Right atrium auricular region (tissue), 2 donors: ENCODE data around the gene SCTR. TPM values are rescaled to one million over a fixed set of nuclear protein-coding genes. Genes with fewer than 3 reads are reported as not detected.

Source experiments
- DNase-seq: peaks from one replicate; pipeline ENCODE4 v3.0.0-alpha.2; 2019; ENCODE audit warnings: low spot score
- H3K27ac ChIP-seq, 2 donors: fragments of 200-600 bp; sonication (generic); 1 replicate in 1 of 2; 2 replicates in 1 of 2; pipeline ENCODE4 v1.5.1; 2016 to 2019
- H3K27me3 ChIP-seq, 2 donors: fragments of 200-600 bp; sonication (generic); one replicate each; pipeline versions ENCODE4 v1.5.1 to v1.6.0; 2017 to 2019
- H3K36me3 ChIP-seq: fragments of 200-600 bp; sonication (generic); one replicate; pipeline ENCODE4 v1.5.1; 2016
- H3K4me1 ChIP-seq, 2 donors: fragments of 200-600 bp; sonication (generic); one replicate each; pipeline versions ENCODE4 v1.5.1 to v1.6.0; 2017 to 2019
- H3K4me3 ChIP-seq, 2 donors: fragments of 200-600 bp; sonication (generic); 1 replicate in 1 of 2; 2 replicates in 1 of 2; pipeline ENCODE4 v1.5.1; 2017 to 2019; ENCODE audit warnings: mild to moderate bottlenecking in 1 of 2, moderate library complexity in 1 of 2
- H3K9me3 ChIP-seq, 2 donors: fragments of 200-600 bp; sonication (generic); one replicate each; pipeline ENCODE4 v1.5.1; 2019
- total RNA-seq, 2 donors: library from RNA; depleted of rRNA; stranded (reverse); fragments of >200 nt; gene quantifications; one replicate each; pipeline ENCODE4 v1.1.0, GENCODE V29; 2016
- TF ChIP-seq, protein P1 (sequence below), 2 donors: fragments of 200-600 bp; sonication (generic); IDR thresholded peaks; one replicate each; pipeline ENCODE4 v1.5.1; 2019; ENCODE audit warnings: antibody characterized with exemption in 2 of 2

Gene SCTR
- total RNA-seq, 2 donors from 2014 or later: not detected

DNA sequence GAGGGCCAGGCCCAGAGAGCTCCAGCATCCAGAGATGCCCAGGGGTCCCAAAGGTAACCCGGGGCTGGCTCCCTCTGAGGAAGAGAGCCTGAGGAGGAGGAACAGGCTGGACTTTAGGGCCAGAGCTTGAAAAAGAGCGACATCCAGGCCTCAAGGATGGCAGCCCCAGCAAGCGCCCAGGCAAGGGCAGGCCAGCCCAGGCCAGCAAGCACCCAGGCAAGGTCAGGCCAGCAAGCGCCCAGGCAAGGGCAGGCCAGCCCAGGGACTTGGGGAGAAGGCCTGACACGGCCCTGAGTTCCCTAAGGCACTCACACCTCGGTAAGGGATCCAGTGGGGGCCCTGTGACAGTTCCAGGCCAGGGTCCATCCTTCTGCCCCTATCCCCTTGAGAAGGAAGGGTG is 127.1 kb downstream of the SCTR start:
- DNase-seq: no peak
- Histone ChIP-seq H3K27me3 (no peaks in the 10 kb centered on the region), H3K36me3 (no peaks in the 10 kb centered on the region), H3K9me3 (no peaks in the 10 kb centered on the region), H3K4me1 (peaks cover 0 to under 1% of the 10 kb centered on the region in 2 donors), H3K27ac (no peak overlapping the region), H3K4me3 (no peak overlapping the region)
- TF ChIP-seq, protein P1, sequence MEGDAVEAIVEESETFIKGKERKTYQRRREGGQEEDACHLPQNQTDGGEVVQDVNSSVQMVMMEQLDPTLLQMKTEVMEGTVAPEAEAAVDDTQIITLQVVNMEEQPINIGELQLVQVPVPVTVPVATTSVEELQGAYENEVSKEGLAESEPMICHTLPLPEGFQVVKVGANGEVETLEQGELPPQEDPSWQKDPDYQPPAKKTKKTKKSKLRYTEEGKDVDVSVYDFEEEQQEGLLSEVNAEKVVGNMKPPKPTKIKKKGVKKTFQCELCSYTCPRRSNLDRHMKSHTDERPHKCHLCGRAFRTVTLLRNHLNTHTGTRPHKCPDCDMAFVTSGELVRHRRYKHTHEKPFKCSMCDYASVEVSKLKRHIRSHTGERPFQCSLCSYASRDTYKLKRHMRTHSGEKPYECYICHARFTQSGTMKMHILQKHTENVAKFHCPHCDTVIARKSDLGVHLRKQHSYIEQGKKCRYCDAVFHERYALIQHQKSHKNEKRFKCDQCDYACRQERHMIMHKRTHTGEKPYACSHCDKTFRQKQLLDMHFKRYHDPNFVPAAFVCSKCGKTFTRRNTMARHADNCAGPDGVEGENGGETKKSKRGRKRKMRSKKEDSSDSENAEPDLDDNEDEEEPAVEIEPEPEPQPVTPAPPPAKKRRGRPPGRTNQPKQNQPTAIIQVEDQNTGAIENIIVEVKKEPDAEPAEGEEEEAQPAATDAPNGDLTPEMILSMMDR (IDR thresholded peaks at IDR 0.05): no peak

DNA sequence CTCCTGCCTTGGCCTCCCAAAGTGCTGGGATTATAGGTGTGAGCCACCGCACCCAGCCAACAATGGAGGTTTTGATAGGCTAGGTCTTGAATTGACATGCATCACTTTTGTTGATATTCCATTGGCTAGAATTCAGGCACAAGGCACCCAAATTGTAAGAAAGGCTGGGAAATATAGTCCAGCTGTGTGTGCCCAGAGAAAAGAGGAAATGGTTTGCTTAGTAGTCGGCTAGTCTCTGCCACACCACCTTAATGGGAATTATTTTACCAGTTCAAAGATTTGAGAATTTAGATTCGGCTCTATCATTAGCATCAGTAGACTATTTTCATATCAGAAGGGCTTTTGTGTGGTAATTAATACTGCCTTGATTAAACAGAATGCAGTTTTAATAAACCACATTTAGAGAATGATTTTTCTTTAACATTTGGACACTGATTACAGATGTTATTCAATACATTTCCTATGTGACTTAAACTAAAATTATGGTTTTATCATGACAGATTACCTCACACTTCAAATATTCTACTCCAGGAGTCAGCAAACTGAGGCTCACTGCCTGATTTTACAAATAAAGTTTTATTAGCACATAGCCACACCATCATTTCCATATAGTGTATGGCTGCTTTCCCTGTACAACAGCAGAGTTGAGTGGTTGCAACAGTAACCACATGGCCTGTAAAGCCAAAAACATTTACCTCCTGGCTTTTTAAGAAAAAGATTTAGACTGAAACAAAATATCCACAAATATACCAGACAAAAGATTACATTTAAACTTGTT is 130.1 kb downstream of the SCTR start:
- TF ChIP-seq, protein P1 (IDR thresholded peaks at IDR 0.05): no peak
- Histone ChIP-seq H3K36me3 (no peaks in the 10 kb centered on the region), H3K9me3 (no peaks in the 10 kb centered on the region), H3K4me1 (peaks cover 0 to 12% of the 10 kb centered on the region in 2 donors), H3K27ac (no peak overlapping the region), H3K4me3 (no peak overlapping the region), H3K27me3 (no peaks in the 10 kb centered on the region)
- DNase-seq: no peak

Other genes with a start within 250 kb of the SCTR start
- gene C2orf76, start 157.6 kb downstream of the SCTR start, total RNA-seq: 10 to 100 TPM in 1 of 2 donors, 1 to 10 TPM in 1; 8.1 to 11.1 TPM
- 100 to 1,000 TPM; 174 to 312 TPM for gene DBI, start 157.5 kb downstream of the SCTR start, total RNA-seq
- 1 to 10 TPM; 3.3 to 5.4 TPM for gene TMEM37, start 92.6 kb downstream of the SCTR start, total RNA-seq
- 1 to 10 TPM in 1 of 2 donors, under 1 TPM in 1; 0.44 to 1.1 TPM for gene CFAP221, start 20.0 kb upstream of the SCTR start, total RNA-seq
- 1 to 10 TPM; 6.4 to 8.1 TPM for gene TMEM177, start 154.7 kb upstream of the SCTR start, total RNA-seq
- gene PTPN4, start 235.4 kb upstream of the SCTR start, total RNA-seq: 10 to 100 TPM; 23.7 to 44.1 TPM